Gastroesophageal sphincter (tissue), 4 donors: ENCODE results near the gene E4F1. TPM values are rescaled to one million over a fixed set of nuclear protein-coding genes. Genes with fewer than 3 reads are reported as not detected.

Experiments
- ATAC-seq: fragments of 150-250 bp; one replicate; pipeline ENCODE4 v1.9.1; 2016; ENCODE audit warnings: mild to moderate bottlenecking, moderate library complexity
- H3K27ac ChIP-seq, 4 donors: fragments of 200-600 bp; sonication (generic) in 3 of 4; 1 replicate in 3 of 4; 2 replicates in 1 of 4; pipeline ENCODE4 v1.5.1; 2016 to 2019
- H3K27me3 ChIP-seq: fragments of 200-600 bp; sonication (generic); one replicate; pipeline ENCODE4 v1.5.1; 2019
- H3K36me3 ChIP-seq, 2 donors: fragments of 200-600 bp; sonication (generic); one replicate each; pipeline ENCODE4 v1.5.1; 2019; ENCODE audit warnings: control low read depth in 1 of 2
- H3K4me1 ChIP-seq, 3 donors: fragments of 200-600 bp; sonication (generic); 1 replicate in 2 of 3; 2 replicates in 1 of 3; pipeline ENCODE4 v1.5.1; 2016 to 2019; ENCODE audit warnings: control low read depth in 2 of 3
- H3K4me3 ChIP-seq, 2 donors: fragments of 200-600 bp; sonication (generic); one replicate each; pipeline ENCODE4 v1.5.1; 2019; ENCODE audit warnings: mild to moderate bottlenecking in 1 of 2, moderate library complexity in 1 of 2
- H3K9me3 ChIP-seq, 3 donors: fragments of 200-600 bp; sonication (generic); one replicate each; pipeline ENCODE4 v1.5.1; 2017 to 2019; ENCODE audit warnings: control low read depth in 2 of 3
- CTCF ChIP-seq, 4 experiments: fragments of 200-600 bp in 2 of 4; fragments of 450-650 bp in 2 of 4; sonication (generic) in 1 of 4; IDR thresholded peaks; one replicate each; pipeline ENCODE4 v1.5.1; 2017 to 2019; ENCODE audit warnings: antibody characterized with exemption in 4 of 4, mild to moderate bottlenecking in 2 of 4, moderate library complexity in 2 of 4
- EP300 ChIP-seq: sonication (generic); formaldehyde crosslinking; IDR thresholded peaks from one replicate; pipeline ENCODE4 v1.6.1; 2017; ENCODE audit warnings: antibody characterized with exemption, mild to moderate bottlenecking
- POLR2A ChIP-seq, 2 donors: fragments of 450-650 bp; IDR thresholded peaks; one replicate each; pipeline ENCODE4 v1.6.1; 2017; ENCODE audit warnings: antibody characterized with exemption in 2 of 2, mild to moderate bottlenecking in 2 of 2, moderate library complexity in 1 of 2
- POLR2AphosphoS5 ChIP-seq: sonication (generic); formaldehyde crosslinking; IDR thresholded peaks from one replicate; pipeline ENCODE4 v1.6.1; 2017; ENCODE audit warnings: antibody characterized with exemption
- WGBS, 2 donors: methylation state at CpG; one replicate each; pipeline ENCODE4 v1.1.5; 2018; ENCODE audit warnings: low coverage in 1 of 2; 5-methylcytosine and 5-hydroxymethylcytosine counted together
- total RNA-seq, 4 donors: library from RNA; depleted of rRNA; stranded (reverse); fragments of >200 nt; gene quantifications; one replicate each; pipeline ENCODE4 v1.1.0, GENCODE V29; 2016

Gene E4F1
- total RNA-seq, 4 donors from 2014 or later, result 23.1 to 35.2 (median 28.8) TPM

- 60% methylated on average over 1 of the region's 16 CpGs; no CpG with 5 or more reads in 1 of the 2 donors for WGBS, 2 donors
Measured at GRCh38 chr16:2194166-2194834, 29.1 kb upstream of the E4F1 start.

GRCh38 chr16:2194852-2195321 lies 28.5 kb upstream of the E4F1 start:
- H3K27me3 ChIP-seq, result peaks cover 61% of the 10 kb centered on the region
- peak; percentile 53 for ATAC-seq
- no peak overlapping the region for H3K27ac ChIP-seq

More at GRCh38 chr16:2194166-2194834, 29.1 kb upstream of the E4F1 start:
- H3K4me1 ChIP-seq, result peaks cover 0 to 22% (median 9%) of the 10 kb centered on the region in 3 donors
- peaks cover 61% of the 10 kb centered on the region for H3K27me3 ChIP-seq
- no peaks in the 10 kb centered on the region for H3K9me3 ChIP-seq
- H3K36me3 ChIP-seq, result no peaks in the 10 kb centered on the region
- ATAC-seq, result no peak
- TF ChIP-seq POLR2A (IDR thresholded peaks at IDR 0.05), result no peak
- TF ChIP-seq EP300, result no peak
- TF ChIP-seq CTCF (IDR thresholded peaks at IDR 0.05), result no peak
- TF ChIP-seq POLR2AphosphoS5, result no peak
- H3K27ac ChIP-seq, result no peak overlapping the region
- H3K4me3 ChIP-seq, result no peak overlapping the region

GRCh38 chr16:2195322-2196161 lies 27.8 kb upstream of the E4F1 start:
- Histone ChIP-seq H3K4me3 (peak overlapping the region in 1 of 2 donors; percentile 58), H3K4me1 (peaks cover 0 to 22% (median 9%) of the 10 kb centered on the region in 3 donors), H3K9me3 (no peaks in the 10 kb centered on the region), H3K36me3 (no peaks in the 10 kb centered on the region), H3K27ac (no peak overlapping the region), H3K27me3 (peaks cover 61% of the 10 kb centered on the region)
- TF ChIP-seq POLR2A (IDR thresholded peaks at IDR 0.05) (no peak), EP300 (no peak), CTCF (IDR thresholded peaks at IDR 0.05) (no peak), POLR2AphosphoS5 (no peak)
- no peak for ATAC-seq
- WGBS, 2 donors, result no CpG with 5 or more reads among the region's 49 CpGs

More at GRCh38 chr16:2194852-2195321, 28.5 kb upstream of the E4F1 start:
- peaks cover 0 to 22% (median 9%) of the 10 kb centered on the region in 3 donors for H3K4me1 ChIP-seq
- 6% methylated on average over 2 of the region's 10 CpGs; no CpG with 5 or more reads in 1 of the 2 donors for WGBS, 2 donors
- no peaks in the 10 kb centered on the region for H3K9me3 ChIP-seq
- no peak overlapping the region for H3K4me3 ChIP-seq
- no peaks in the 10 kb centered on the region for H3K36me3 ChIP-seq
- TF ChIP-seq CTCF (IDR thresholded peaks at IDR 0.05) (peak in 3 of 4 experiments; percentile 26 to 46 (median 43)), POLR2A (IDR thresholded peaks at IDR 0.05) (no peak), POLR2AphosphoS5 (no peak)

GRCh38 chr16:2196162-2196980 lies 27.0 kb upstream of the E4F1 start, which contains the start of gene CASKIN1:
CASKIN1 (minus strand) TSS chr16:2196605; CDS start chr16:2196432, 173 bp downstream.
- Histone ChIP-seq H3K4me3 (peak within 1 kb of the TSS in 1 of 2 donors; percentile 58), H3K27me3 (peaks cover 61% of the 10 kb centered on the region), H3K27ac (no peak within 1 kb of the TSS), H3K4me1 (peaks cover 0 to 22% (median 9%) of the 10 kb centered on the region in 3 donors), H3K9me3 (no peaks in the 10 kb centered on the region), H3K36me3 (no peaks in the 10 kb centered on the region)
- TF ChIP-seq EP300, result no peak
- 0% methylated on average over 1 of the region's 129 CpGs; no CpG with 5 or more reads in 1 of the 2 donors for WGBS, 2 donors
- ATAC-seq, result peak; percentile 48
